Umbilical cord (tissue), 2 donors: ENCODE data around the gene SLC7A4. TPM values are rescaled to one million over a fixed set of nuclear protein-coding genes. Genes with fewer than 3 reads are reported as not detected.
"Not testable (repeated sequence)": the region's sequence is repeated elsewhere in the genome, so short reads cannot be mapped to it uniquely, and the experiment has no call there.

Source experiments
- DNase-seq: peaks from one replicate; pipeline ENCODE4 v3.0.0-alpha.2; 2015; ENCODE audit warnings: low spot score
- total RNA-seq: library from RNA; depleted of rRNA; stranded (reverse); fragments of >200 nt; gene quantifications from one replicate; pipeline ENCODE4 v1.2.3, GENCODE V29; 2014; ENCODE audit warnings: low replicate concordance; ENCODE audit not compliant: insufficient read depth

Gene SLC7A4
- total RNA-seq = not detected

GRCh38 chr22:21032037-21032867 lies at the start of gene SLC7A4:
TSS of gene SLC7A4 (minus strand) at chr22:21032561. CDS start at chr22:21031812, 749 bp downstream.
- DNase-seq = no peak

DNA sequence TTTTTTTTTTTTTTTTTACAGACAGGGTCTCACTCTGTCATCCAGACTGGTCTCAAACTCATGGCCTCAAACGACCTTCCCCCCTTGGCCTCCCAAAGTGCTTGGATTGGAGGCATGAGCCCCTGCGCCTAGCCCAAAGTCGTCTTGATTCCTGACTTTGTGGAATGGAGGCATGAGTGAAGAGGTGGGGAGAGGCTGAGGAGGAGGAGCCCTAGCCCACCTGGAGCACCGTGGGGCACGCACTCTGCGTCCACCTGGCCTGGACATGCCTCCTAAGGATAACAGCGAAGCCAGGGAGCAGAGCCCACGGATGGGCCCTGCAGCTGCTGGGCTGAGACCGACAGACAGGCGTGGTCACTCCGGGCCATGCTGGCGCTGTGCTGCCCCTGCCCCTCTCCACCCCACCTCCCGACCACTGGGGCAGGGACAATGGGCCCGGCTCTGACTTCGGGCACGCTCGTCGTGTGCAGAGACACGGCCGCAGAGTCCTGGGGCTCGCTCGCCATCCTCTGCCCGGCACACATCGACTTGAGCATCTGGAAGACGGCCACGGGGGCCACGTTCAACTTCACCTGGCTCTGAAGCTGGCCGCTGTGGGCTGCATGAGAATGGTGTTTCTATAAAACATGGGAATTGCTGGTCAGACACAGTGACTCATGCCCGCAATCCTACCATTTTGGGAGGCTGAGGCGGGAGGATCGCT lies 48.2 kb upstream of the SLC7A4 start:
- no peak for DNase-seq

- DNase-seq = no peak
These were observed 47.1 kb upstream of the SLC7A4 start for GRCh38 chr22:21079493-21079892.

DNA sequence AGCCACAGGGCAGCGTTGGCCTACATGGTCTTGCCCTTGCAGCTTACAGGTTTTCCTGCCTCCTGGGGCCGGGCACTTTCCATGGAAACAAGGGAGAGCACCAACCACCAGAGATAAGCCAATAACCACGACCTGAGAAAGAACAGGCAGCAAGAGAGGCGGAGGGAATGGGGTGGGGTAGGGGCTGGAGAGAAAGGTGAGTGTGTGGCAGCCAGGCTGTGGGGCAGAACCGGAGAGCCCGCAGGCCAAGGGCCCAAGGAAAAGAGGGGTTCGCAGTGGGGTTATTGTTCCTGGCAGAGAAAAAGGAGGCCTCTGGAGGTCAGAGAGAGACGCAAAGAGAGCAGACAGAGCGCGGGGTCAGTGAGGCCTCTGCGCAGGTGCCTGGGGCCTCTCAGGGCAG lies 46.6 kb upstream of the SLC7A4 start:
- no peak for DNase-seq

DNA sequence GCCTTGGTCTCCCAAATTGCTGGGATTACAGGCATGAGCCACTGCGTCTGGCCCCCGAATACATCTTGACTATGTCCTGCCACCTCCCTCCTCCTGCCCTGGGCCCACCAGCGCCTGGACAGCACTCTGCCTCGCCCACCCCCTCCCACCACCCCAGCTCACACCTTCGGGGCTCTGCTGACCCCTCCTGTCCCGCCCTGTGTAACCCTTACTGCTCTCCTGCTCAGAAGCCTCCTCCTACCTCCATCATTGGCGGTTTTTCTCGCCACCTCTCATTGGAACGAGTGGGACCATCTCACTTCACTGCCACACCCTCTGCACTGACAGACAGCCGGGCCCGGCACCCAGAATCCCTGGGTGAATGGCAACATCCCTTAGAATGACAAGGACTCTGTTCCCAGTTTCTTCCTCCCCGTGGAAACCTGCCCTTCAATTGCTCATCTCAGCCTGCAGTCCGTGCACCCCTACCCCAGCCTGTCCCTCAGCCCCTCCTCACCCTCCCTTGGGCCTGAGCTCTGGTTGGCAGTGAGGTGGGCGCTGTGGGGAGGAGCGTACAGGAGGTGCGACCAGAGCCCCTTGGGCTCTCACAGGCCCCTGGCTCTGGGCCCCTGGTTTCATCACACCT lies 45.6 kb upstream of the SLC7A4 start:
- DNase-seq = no peak

DNA sequence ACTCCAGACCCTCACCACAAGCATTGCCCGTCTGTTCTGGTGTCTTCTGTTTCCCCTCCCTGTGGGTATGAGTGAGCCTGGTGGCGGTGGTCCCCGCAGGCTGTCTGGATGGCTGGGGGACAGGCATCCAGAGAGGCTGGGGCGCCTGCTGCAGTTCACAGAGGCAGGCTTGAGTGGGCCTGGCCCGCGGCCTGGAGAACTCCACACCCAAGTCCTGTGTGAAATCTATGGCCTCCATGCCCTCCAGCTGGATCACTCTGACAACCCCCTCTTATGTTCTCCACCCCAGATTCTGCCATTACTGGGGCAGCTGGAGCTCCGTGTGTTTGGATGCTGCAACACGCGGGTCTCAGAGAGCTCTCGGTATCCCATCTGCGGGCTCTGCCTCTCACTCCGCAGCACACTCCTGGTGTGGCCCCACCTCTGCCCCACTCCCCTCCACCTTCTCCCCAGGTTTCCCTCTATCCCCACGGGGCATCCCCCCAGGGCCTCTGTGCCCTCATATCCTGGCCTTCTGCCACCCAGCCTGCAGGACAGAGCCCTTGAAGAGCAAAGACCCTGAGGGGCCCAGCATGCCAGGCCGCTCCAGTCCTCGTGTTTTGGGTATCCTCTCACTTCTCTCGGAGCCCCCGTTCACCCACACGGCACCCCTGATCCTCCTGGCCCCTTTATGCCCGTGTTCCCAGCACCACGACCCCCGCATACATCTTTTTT lies 44.7 kb upstream of the SLC7A4 start:
- DNase-seq = no peak

DNA sequence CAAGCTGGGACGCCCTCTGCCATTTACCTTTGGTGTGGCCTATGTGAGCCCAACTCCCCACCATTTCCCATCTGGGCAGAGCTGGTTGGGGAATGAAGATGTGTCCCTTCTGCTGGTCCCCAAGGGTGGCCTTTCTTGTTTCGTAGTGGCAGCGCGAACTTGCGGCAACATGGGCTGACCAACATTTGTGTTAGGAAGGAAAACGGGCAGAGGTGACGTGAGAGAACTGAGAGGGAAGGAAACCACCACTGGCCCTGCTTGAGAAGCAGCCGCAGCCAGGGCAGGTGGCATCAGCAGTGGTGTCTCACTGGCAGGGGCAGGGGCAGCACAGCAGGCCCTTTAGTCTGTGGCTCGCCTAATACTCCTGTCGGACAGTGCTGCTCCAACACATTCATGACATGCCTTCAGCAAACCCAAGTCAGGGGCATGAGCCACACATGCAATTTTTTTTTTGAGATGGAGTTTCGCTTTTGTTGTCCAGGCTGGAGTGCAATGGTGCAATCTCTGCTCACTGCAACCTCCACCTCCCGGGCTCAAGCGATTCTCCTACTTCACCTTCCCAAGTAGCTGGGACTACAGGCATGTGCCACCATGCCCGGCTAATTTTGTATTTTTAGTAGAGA lies 43.3 kb upstream of the SLC7A4 start:
- DNase-seq = no peak

GRCh38 chr22:21074102-21074715 lies 41.8 kb upstream of the SLC7A4 start:
- no peak for DNase-seq

GRCh38 chr22:21073482-21073881 lies 41.1 kb upstream of the SLC7A4 start:
- DNase-seq = no peak

DNA sequence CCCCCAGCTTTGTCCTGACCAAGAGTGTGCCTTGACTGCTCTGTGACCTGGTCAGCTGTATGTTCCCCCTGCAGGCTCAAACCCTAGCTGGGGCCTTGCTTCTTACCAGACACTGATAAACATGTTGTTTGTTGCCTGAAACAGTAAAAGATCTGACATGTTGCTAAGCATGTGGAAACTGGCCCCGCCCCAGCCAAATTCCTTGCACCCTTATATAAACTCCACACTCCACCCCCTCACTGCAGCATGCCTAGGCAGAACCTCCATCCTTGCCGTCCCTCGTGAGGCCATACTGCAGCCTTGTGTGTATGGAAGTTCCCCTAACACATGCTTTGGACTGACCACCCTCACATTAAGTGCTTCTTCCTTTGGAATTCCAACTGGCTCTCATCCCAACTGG lies 40.7 kb upstream of the SLC7A4 start:
- DNase-seq = no peak

DNA sequence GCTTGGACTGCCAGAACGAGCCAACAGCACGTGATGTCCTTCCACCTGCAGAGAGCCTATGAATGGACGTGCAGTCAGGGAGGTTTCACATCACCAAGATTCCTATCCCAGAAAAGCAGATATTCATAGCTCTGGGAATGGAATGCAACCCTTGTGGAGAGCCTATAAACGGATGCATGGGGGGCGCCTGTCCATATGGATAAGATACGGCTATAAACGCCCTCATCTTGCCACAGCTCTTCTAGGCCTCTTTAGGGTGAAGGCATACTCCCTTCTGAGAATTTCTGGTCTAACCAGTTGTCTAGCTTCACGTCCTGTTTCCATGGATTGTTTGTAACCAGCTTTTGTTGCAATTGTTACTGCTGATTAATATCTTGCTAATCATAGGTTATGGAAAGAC lies 39.4 kb upstream of the SLC7A4 start:
- DNase-seq = not testable (repeated sequence)

DNA sequence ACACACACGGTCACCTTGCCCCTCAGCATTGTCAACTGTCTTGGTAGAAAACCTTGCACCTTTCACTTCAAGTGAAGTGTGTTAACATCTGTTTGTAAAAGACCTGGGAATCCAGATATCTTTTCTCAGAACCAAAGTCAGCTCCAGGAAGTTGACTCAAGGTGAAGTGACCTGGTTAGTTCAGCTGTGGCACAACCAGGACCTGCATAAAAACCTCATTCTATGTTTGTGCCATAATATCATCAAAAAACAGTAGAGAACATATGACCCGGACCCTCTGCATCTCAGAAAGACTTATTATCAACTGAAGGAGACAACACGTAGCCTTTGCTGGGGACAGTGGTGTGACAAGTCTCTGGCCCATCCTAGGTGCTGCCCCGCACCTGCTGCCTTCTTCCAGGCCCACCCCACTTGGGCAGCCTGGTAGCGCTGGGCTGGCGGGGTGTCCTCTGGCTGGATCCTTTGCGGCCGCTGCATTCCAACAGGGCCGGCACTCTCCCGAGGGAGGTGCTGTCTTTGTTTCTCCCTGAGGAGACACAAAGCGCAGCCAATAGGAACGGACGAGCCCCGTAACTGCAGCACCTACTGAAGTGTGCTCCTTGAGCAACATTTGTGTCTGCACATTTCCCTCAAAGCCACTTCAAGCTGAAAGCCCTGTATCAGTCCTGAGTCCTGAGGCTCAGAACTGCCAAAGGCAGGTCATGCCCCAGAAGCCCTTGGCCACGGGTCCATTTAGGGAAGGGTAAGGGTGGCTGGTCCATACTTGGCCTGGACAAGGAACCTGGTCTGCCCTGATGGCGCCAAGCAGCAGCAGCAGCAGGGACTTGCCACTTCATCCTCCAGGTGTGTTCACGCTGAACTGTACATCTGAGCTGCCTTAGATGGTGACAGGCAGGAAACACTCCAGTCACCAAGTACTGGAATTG lies 38.6 kb upstream of the SLC7A4 start:
- DNase-seq = no peak

GRCh38 chr22:21069375-21069774 lies 37.0 kb upstream of the SLC7A4 start:
- DNase-seq = no peak

GRCh38 chr22:21068681-21069276 lies 36.4 kb upstream of the SLC7A4 start:
- DNase-seq = no peak

GRCh38 chr22:21067901-21068680 lies 35.7 kb upstream of the SLC7A4 start:
- DNase-seq = no peak

- DNase-seq = no peak
These were observed 34.9 kb upstream of the SLC7A4 start for GRCh38 chr22:21067075-21067900.
